Testis (tissue), 3 donors: ENCODE results near the gene MAGI1. TPM values are rescaled to one million over a fixed set of nuclear protein-coding genes. Genes with fewer than 3 reads are reported as not detected.
"Not testable (repeated sequence)": the region's sequence is repeated elsewhere in the genome, so short reads cannot be mapped to it uniquely, and the experiment has no call there.

Experiments
- DNase-seq: peaks from one replicate; pipeline ENCODE4 v3.0.0-alpha.2; 2019
- H3K27ac ChIP-seq, 2 donors: fragments of 200-600 bp; sonication (generic); one replicate each; pipeline ENCODE4 v1.5.1; 2019
- H3K27me3 ChIP-seq: fragments of 200-600 bp; sonication (generic); one replicate; pipeline ENCODE4 v1.5.1; 2019
- H3K36me3 ChIP-seq: fragments of 200-600 bp; sonication (generic); one replicate; pipeline ENCODE4 v1.5.1; 2017; ENCODE audit warnings: low read depth; ENCODE audit errors: missing control alignments
- H3K4me1 ChIP-seq: fragments of 200-600 bp; sonication (generic); one replicate; pipeline ENCODE4 v1.5.1; 2019
- H3K4me3 ChIP-seq, 2 donors: fragments of 200-600 bp; sonication (generic); one replicate each; pipeline ENCODE4 v1.5.1; 2017 to 2019
- H3K9me3 ChIP-seq: fragments of 200-600 bp; sonication (generic); one replicate; pipeline ENCODE4 v1.5.1; 2017
- CTCF ChIP-seq, 3 experiments: fragments of 450-650 bp in 2 of 3; fragments of 200-600 bp in 1 of 3; sonication (generic) in 1 of 3; IDR thresholded peaks; one replicate each; pipeline ENCODE4 v1.5.1; 2016 to 2019; ENCODE audit warnings: antibody characterized with exemption in 3 of 3, mild to moderate bottlenecking in 2 of 3, moderate library complexity in 1 of 3
- POLR2A ChIP-seq: fragments of 450-650 bp; IDR thresholded peaks from one replicate; pipeline ENCODE4 v1.6.1; 2017; ENCODE audit warnings: antibody characterized with exemption, mild to moderate bottlenecking, moderate library complexity
- WGBS, 2 donors: methylation state at CpG; one replicate each; pipeline ENCODE4 v1.1.5; 2018; 5-methylcytosine and 5-hydroxymethylcytosine counted together
- intact Hi-C: fragments of 100-400 bp; cut with DNase I; formaldehyde crosslinking; loops from one replicate; pipeline ENCODE4 v1.15.1; 2023; ENCODE audit warnings: low total_unique reads
- polyA plus RNA-seq: library from polyadenylated mRNA; stranded (reverse); fragments of 350-450 nt; fragmentation: Illumina TruSeq; extraction: RNeasy Lipid Tissue Mini Kit (QIAGEN cat#74804); gene quantifications from one replicate; pipeline ENCODE4 v1.2.3, GENCODE V29; 2014; ENCODE audit warnings: low read depth, low replicate concordance; ENCODE audit not compliant: insufficient read depth
- total RNA-seq, 2 donors: library from RNA; depleted of rRNA; stranded (reverse); fragments of >200 nt; gene quantifications; one replicate each; pipeline ENCODE4 v1.2.3, GENCODE V29; 2016

MAGI1 gene
- total and polyA plus RNA-seq, 3 donors from 2014 or later, result 55.4 to 60.4 (median 56.1) TPM

- Histone ChIP-seq H3K27me3 (no peaks in the 10 kb centered on the region), H3K9me3 (no peaks in the 10 kb centered on the region), H3K4me3 (no peak overlapping the region), H3K27ac (no peak overlapping the region), H3K36me3 (no peaks in the 10 kb centered on the region), H3K4me1 (no peaks in the 10 kb centered on the region)
- TF ChIP-seq CTCF (IDR thresholded peaks at IDR 0.05) (no peak), POLR2A (no peak)
- no peak for DNase-seq
- 78 to 92% methylated on average over 3 of the region's 3 CpGs for WGBS, 2 donors
- intact Hi-C loops, result no loop called here
Observed at GRCh38 chr3:65897766-65898165, 141.0 kb downstream of the MAGI1 start.

DNA sequence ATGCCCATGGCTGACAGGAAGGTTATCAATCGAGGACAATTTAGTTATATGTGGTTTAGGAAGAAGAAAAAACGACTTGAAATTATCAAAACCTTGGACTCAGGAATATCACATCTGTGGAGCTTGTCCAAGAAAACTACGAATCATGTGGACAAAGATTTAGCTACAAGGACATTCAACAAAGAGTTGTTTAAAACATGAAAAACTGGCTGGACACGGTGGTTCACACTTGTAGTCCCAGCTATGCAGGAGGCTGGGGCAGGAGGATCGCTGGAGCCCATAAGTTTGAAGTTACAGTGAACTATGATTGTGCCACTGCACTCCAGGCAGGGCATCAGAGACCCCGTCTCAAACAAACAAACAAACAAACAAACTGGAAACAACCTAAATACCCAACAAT lies 142.4 kb downstream of the MAGI1 start:
- H3K36me3 ChIP-seq, result no peaks in the 10 kb centered on the region
- H3K27me3 ChIP-seq, result no peaks in the 10 kb centered on the region
- 41 to 65% methylated on average over 6 of the region's 6 CpGs for WGBS, 2 donors
- no peak overlapping the region for H3K4me3 ChIP-seq
- H3K9me3 ChIP-seq, result no peaks in the 10 kb centered on the region
- no peak for DNase-seq
- H3K27ac ChIP-seq, result no peak overlapping the region
- TF ChIP-seq POLR2A (no peak), CTCF (IDR thresholded peaks at IDR 0.05) (no peak)
- intact Hi-C loops, result no loop called here
- no peaks in the 10 kb centered on the region for H3K4me1 ChIP-seq

- H3K36me3 ChIP-seq, result no peaks in the 10 kb centered on the region
- 75 to 91% methylated on average over 5 of the region's 5 CpGs for WGBS, 2 donors
- DNase-seq, result no peak
- intact Hi-C loops, result no loop called here
- H3K27ac ChIP-seq, result no peak overlapping the region
- H3K9me3 ChIP-seq, result no peaks in the 10 kb centered on the region
- no peaks in the 10 kb centered on the region for H3K4me1 ChIP-seq
- no peaks in the 10 kb centered on the region for H3K27me3 ChIP-seq
- TF ChIP-seq CTCF (IDR thresholded peaks at IDR 0.05) (no peak), POLR2A (no peak)
- H3K4me3 ChIP-seq, result no peak overlapping the region
Observed at GRCh38 chr3:65894679-65895453, 143.9 kb downstream of the MAGI1 start.

DNA sequence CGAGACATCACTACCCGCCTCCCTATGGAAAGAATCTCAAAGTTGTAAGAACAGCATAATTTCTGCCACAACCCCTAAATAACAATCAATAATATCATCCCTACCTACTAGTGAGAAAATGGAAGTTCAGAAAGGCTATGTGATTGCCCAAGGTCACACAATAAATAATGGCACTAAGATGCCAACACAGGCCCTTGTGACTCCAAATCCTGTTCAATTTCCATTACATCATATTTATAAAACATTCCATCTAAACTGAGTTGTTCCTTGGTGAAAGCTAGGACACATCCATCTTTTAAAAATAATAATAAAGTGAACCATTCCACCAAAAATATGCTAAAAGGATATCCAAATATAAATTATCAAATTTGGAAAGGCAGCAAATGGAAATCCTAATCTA lies 144.6 kb downstream of the MAGI1 start:
- Histone ChIP-seq H3K27me3 (no peaks in the 10 kb centered on the region), H3K36me3 (no peaks in the 10 kb centered on the region), H3K4me3 (no peak overlapping the region), H3K27ac (no peak overlapping the region), H3K9me3 (no peaks in the 10 kb centered on the region), H3K4me1 (no peaks in the 10 kb centered on the region)
- DNase-seq, result no peak
- TF ChIP-seq POLR2A (no peak), CTCF (IDR thresholded peaks at IDR 0.05) (no peak)
- 79 to 100% methylated on average over 2 of the region's 2 CpGs for WGBS, 2 donors
- intact Hi-C loops, result no loop called here

GRCh38 chr3:65893631-65894030 lies 145.1 kb downstream of the MAGI1 start:
- intact Hi-C loops, result no loop called here
- Histone ChIP-seq H3K9me3 (no peaks in the 10 kb centered on the region), H3K4me3 (no peak overlapping the region), H3K36me3 (no peaks in the 10 kb centered on the region), H3K27me3 (no peaks in the 10 kb centered on the region), H3K4me1 (no peaks in the 10 kb centered on the region), H3K27ac (no peak overlapping the region)
- TF ChIP-seq CTCF (IDR thresholded peaks at IDR 0.05) (no peak), POLR2A (no peak)
- DNase-seq, result no peak
- WGBS, 2 donors, result 66 to 87% methylated on average over 2 of the region's 2 CpGs

GRCh38 chr3:65891477-65891876 lies 147.2 kb downstream of the MAGI1 start:
- 93 to 95% methylated on average over 2 of the region's 2 CpGs for WGBS, 2 donors
- intact Hi-C loops, H3K36me3 ChIP-seq, H3K4me3 ChIP-seq, H3K27ac ChIP-seq, H3K9me3 ChIP-seq, H3K27me3 ChIP-seq, H3K4me1 ChIP-seq, DNase-seq: not testable (repeated sequence)
